H1 (cell line): Measurements from ENCODE around the gene COL25A1. TPM values are rescaled to one million over a fixed set of nuclear protein-coding genes. Genes with fewer than 3 reads are reported as not detected.

Experiments
- CTCF ChIA-PET: fragments of 300-600 bp; sonication (Branson Sonifier 250); formaldehyde crosslinking; loops from one replicate; lab custom pipeline; 2021; ENCODE audit not compliant: partially characterized antibody; lab: Charles Lee
- POLR2A ChIA-PET: fragments of 300-600 bp; sonication (Branson Sonifier 250); formaldehyde crosslinking; loops from one replicate; lab custom pipeline; 2021; ENCODE audit warnings: inconsistent platforms; ENCODE audit not compliant: partially characterized antibody; lab: Charles Lee
- DNase-seq, 2 experiments: peaks; one replicate each; pipeline versions ENCODE4 v3.0.0 to v3.0.0-alpha.2; 2010 to 2022; ENCODE audit warnings: low spot score in 2 of 2, low read depth in 1 of 2, mixed read lengths in 1 of 2
- FAIRE-seq: peaks from 2 replicates; lab custom pipeline; 2011; peaks lifted over from hg19 to GRCh38; lab: Jason Lieb, UNC
- H2AFZ ChIP-seq: 2 replicates; pipeline ENCODE4 v1.8.1; 2012; ENCODE audit warnings: low read length, inconsistent platforms
- H2AK5ac ChIP-seq: 2 replicates; pipeline ENCODE4 v1.6.1; 2013; ENCODE audit warnings: low read depth, low read length
- H2BK120ac ChIP-seq: replicated peaks from 2 replicates; pipeline ENCODE3; 2013; ENCODE audit warnings: low read depth, low read length, inconsistent platforms
- H2BK12ac ChIP-seq: 2 replicates; pipeline ENCODE4 v1.6.1; 2013; ENCODE audit warnings: low read depth, low read length
- H2BK15ac ChIP-seq: 2 replicates; pipeline ENCODE4 v1.6.1; 2013; ENCODE audit warnings: low read length
- H2BK20ac ChIP-seq: 2 replicates; pipeline ENCODE4 v1.6.1; 2013; ENCODE audit warnings: low read length
- H2BK5ac ChIP-seq: 2 replicates; pipeline ENCODE4 v1.6.1; 2013; ENCODE audit warnings: low read depth, low read length
- H3K14ac ChIP-seq: 2 replicates; pipeline ENCODE4 v1.6.1; 2013; ENCODE audit warnings: inconsistent platforms; ENCODE audit not compliant: insufficient read length
- H3K18ac ChIP-seq: 2 replicates; pipeline ENCODE4 v1.6.1; 2013; ENCODE audit warnings: low read length; ENCODE audit errors: extremely low read depth
- H3K23ac ChIP-seq: 2 replicates; pipeline ENCODE4 v1.6.1; 2013; ENCODE audit warnings: inconsistent platforms; ENCODE audit not compliant: insufficient read length
- H3K23me2 ChIP-seq: 2 replicates; pipeline ENCODE4 v1.6.1; 2013; ENCODE audit warnings: low read depth, low read length
- H3K27ac ChIP-seq: 2 replicates; pipeline ENCODE4 v1.6.1; 2011; ENCODE audit warnings: low read depth, low read length, inconsistent platforms
- H3K27me3 ChIP-seq, 4 experiments: replicated peaks in 1 of 4; 1 replicate in 1 of 4; 2 replicates in 3 of 4; pipeline versions ENCODE4 v1.6.1 to v1.8.1; 2011 to 2013; ENCODE audit warnings: low read length in 3 of 4, mild to moderate bottlenecking in 3 of 4, inconsistent platforms in 2 of 4, mixed read lengths in 2 of 4, moderate library complexity in 1 of 4; ENCODE audit not compliant: control insufficient read depth in 3 of 4, insufficient read depth in 3 of 4; ENCODE audit errors: extremely low read depth in 1 of 4
- H3K36me3 ChIP-seq, 4 experiments: 2 replicates each; pipeline versions ENCODE4 v1.6.1 to v1.8.1; 2011 to 2013; ENCODE audit warnings: mild to moderate bottlenecking in 4 of 4, low read length in 3 of 4, moderate library complexity in 2 of 4, control low read depth in 1 of 4, inconsistent platforms in 1 of 4; ENCODE audit not compliant: insufficient read depth in 4 of 4, control insufficient read depth in 2 of 4
- H3K4ac ChIP-seq: replicated peaks from 2 replicates; pipeline ENCODE3; 2013; ENCODE audit warnings: low read length, low read depth, mixed read lengths, inconsistent platforms; ENCODE audit not compliant: insufficient read length
- H3K4me1 ChIP-seq, 4 experiments: replicated peaks in 1 of 4; 1 replicate in 1 of 4; 2 replicates in 3 of 4; pipeline versions ENCODE4 v1.6.1 to v1.8.1; 2011 to 2013; ENCODE audit warnings: low read length in 3 of 4, inconsistent platforms in 2 of 4, mixed read lengths in 1 of 4; ENCODE audit not compliant: insufficient read depth in 4 of 4, control insufficient read depth in 3 of 4
- H3K4me2 ChIP-seq, 2 experiments: 2 replicates each; pipeline versions ENCODE4 v1.6.1 to v1.8.1; 2011 to 2013; ENCODE audit warnings: low read depth in 2 of 2, low read length in 2 of 2, control low read depth in 1 of 2, inconsistent platforms in 1 of 2, mild to moderate bottlenecking in 1 of 2; ENCODE audit not compliant: insufficient read depth in 1 of 2
- H3K4me3 ChIP-seq, 4 experiments: fragments of 200-600, 300-600 bp in 1 of 4; sonication (generic), shearing (Covaris generic), sonication (Bioruptor Twin) in 1 of 4; 2 replicates each; pipeline versions ENCODE4 v1.5.1 to v1.8.1; 2011 to 2016; ENCODE audit warnings: low read length in 4 of 4, low read depth in 3 of 4, control low read depth in 2 of 4, inconsistent platforms in 2 of 4, mild to moderate bottlenecking in 2 of 4, mixed read lengths in 1 of 4, moderate library complexity in 1 of 4; ENCODE audit not compliant: insufficient read depth in 2 of 4; ENCODE audit errors: extremely low read depth in 1 of 4
- H3K56ac ChIP-seq: replicated peaks from 2 replicates; pipeline ENCODE3; 2013; ENCODE audit warnings: low read depth, mild to moderate bottlenecking, mixed read lengths, low read length, inconsistent platforms; ENCODE audit not compliant: insufficient read length
- H3K79me1 ChIP-seq: 2 replicates; pipeline ENCODE4 v1.6.1; 2013; ENCODE audit warnings: low read depth, low read length, control low read depth
- H3K79me2 ChIP-seq, 2 experiments: 2 replicates each; pipeline versions ENCODE4 v1.6.1 to v1.8.1; 2012 to 2013; ENCODE audit warnings: low read length in 2 of 2, mild to moderate bottlenecking in 2 of 2, inconsistent platforms in 1 of 2; ENCODE audit not compliant: insufficient read depth in 2 of 2, control insufficient read depth in 1 of 2
- H3K9ac ChIP-seq, 4 experiments: replicated peaks in 1 of 4; 1 replicate in 1 of 4; 2 replicates in 3 of 4; pipeline versions ENCODE4 v1.6.1 to v1.8.1; 2011 to 2013; ENCODE audit warnings: low read depth in 3 of 4, low read length in 3 of 4, control low read depth in 2 of 4, mild to moderate bottlenecking in 2 of 4, moderate library complexity in 2 of 4, inconsistent platforms in 1 of 4; ENCODE audit errors: extremely low read depth in 1 of 4
- H3K9me3 ChIP-seq, 2 experiments: 2 replicates each; pipeline versions ENCODE4 v1.6.1 to v1.8.1; 2012 to 2013; ENCODE audit warnings: mild to moderate bottlenecking in 2 of 2, moderate library complexity in 2 of 2, control low read depth in 1 of 2, inconsistent platforms in 1 of 2, low read depth in 1 of 2, low read length in 1 of 2, mixed read lengths in 1 of 2; ENCODE audit not compliant: insufficient read depth in 2 of 2
- H4K20me1 ChIP-seq, 2 experiments: replicated peaks in 1 of 2; 2 replicates each; pipeline versions ENCODE3 to v1.8.1; 2011 to 2013; ENCODE audit warnings: inconsistent platforms in 2 of 2, low read length in 2 of 2, mild to moderate bottlenecking in 1 of 2; ENCODE audit not compliant: insufficient read depth in 2 of 2, control insufficient read depth in 1 of 2
- H4K5ac ChIP-seq: 2 replicates; pipeline ENCODE4 v1.6.1; 2013; ENCODE audit warnings: low read length, low read depth, mixed read lengths, inconsistent platforms; ENCODE audit not compliant: insufficient read length
- H4K8ac ChIP-seq: 2 replicates; pipeline ENCODE4 v1.8.0; 2013; ENCODE audit warnings: mild to moderate bottlenecking, moderate library complexity, low read length, inconsistent platforms; ENCODE audit not compliant: insufficient read depth; ENCODE audit errors: extremely low read depth
- H4K91ac ChIP-seq: replicated peaks from 2 replicates; pipeline ENCODE3; 2013; ENCODE audit warnings: low read length, mixed read lengths, inconsistent platforms; ENCODE audit not compliant: insufficient read length
- GABPA ChIP-seq: IDR thresholded peaks from 2 replicates; pipeline ENCODE4 v1.6.1; 2011; ENCODE audit warnings: mild to moderate bottlenecking, low read length, moderate library complexity, borderline replicate concordance; ENCODE audit not compliant: insufficient read depth
- POLR2A ChIP-seq, 2 experiments: IDR thresholded peaks; 1 replicate in 1 of 2; 2 replicates in 1 of 2; pipeline ENCODE4 v1.6.1; 2011; ENCODE audit warnings: low read depth in 2 of 2, low read length in 2 of 2, mild to moderate bottlenecking in 2 of 2; ENCODE audit errors: control extremely low read depth in 1 of 2
- RFX5 ChIP-seq: IDR thresholded peaks from 2 replicates; pipeline ENCODE4 v1.6.1; 2011; ENCODE audit warnings: low read depth, low read length, improper control_type of control experiment, borderline replicate concordance
- SIRT6 ChIP-seq: IDR thresholded peaks from one replicate; pipeline ENCODE4 v1.7.1; 2012; ENCODE audit warnings: low read length, inconsistent platforms
- SP1 ChIP-seq: IDR thresholded peaks from 2 replicates; pipeline ENCODE4 v1.6.1; 2011; ENCODE audit warnings: low read depth, low read length
- SRF ChIP-seq: IDR thresholded peaks from 2 replicates; pipeline ENCODE4 v1.6.1; 2011; ENCODE audit warnings: mild to moderate bottlenecking, low read depth, low read length, moderate library complexity
- TEAD4 ChIP-seq: IDR thresholded peaks from 2 replicates; pipeline ENCODE4 v1.6.1; 2012; ENCODE audit warnings: low read depth, low read length, inconsistent platforms, mixed read lengths
- YY1 ChIP-seq: IDR thresholded peaks from 2 replicates; pipeline ENCODE4 v1.6.1; 2011; ENCODE audit warnings: low read depth, mild to moderate bottlenecking, low read length
- WGBS, 2 experiments: shearing (Covaris generic) in 1 of 2; methylation state at CpG; one replicate each; pipeline versions ENCODE4 v1.1.6 to v1.1.7; 2013 to 2015; ENCODE audit warnings: low lambda C conversion rate in 2 of 2, mixed read lengths in 2 of 2, inconsistent platforms in 1 of 2, low coverage in 1 of 2, missing lambda C conversion rate in 1 of 2; ENCODE audit not compliant: insufficient replicate concordance in 2 of 2, insufficient coverage in 1 of 2, insufficient read length in 1 of 2; ENCODE audit errors: extremely low coverage in 1 of 2, missing lambda C conversion rate in 1 of 2; 5-methylcytosine and 5-hydroxymethylcytosine counted together
- polyA plus RNA-seq, 7 experiments: library from polyadenylated mRNA; depleted of rRNA in 3 of 7; stranded (reverse) in 5 of 7; unstranded in 2 of 7; fragments of >200 nt in 5 of 7; fragments of 200-250 nt in 2 of 7; gene quantifications; 1 replicate in 5 of 7; 2 replicates in 1 of 7; 4 replicates in 1 of 7; pipeline versions ENCODE4 v1.2.1 to v1.2.3, GENCODE V29; 2011 to 2013; ENCODE audit warnings: missing spikeins in 2 of 7, mixed read lengths in 2 of 7
- total RNA-seq: library from RNA; stranded (reverse); fragmentation: NEBNext Ultra II Directional; extraction: Animal tissue kit (Norgen Biotek cat#: 25700); gene quantifications from 2 replicates; pipeline ENCODE4 v1.2.1, GENCODE V29; 2021
- TF ChIP-seq, protein P1 (sequence below), 3 experiments: IDR thresholded peaks; 1 replicate in 2 of 3; 2 replicates in 1 of 3; pipeline versions ENCODE4 v1.5.1 to v1.6.1; 2011; ENCODE audit warnings: low read length in 3 of 3, mild to moderate bottlenecking in 3 of 3, inconsistent platforms in 2 of 3, low read depth in 1 of 3, moderate library complexity in 1 of 3; ENCODE audit not compliant: insufficient read depth in 1 of 3; ENCODE audit errors: control extremely low read depth in 1 of 3
- TF ChIP-seq, protein P2 (sequence below): IDR thresholded peaks from 2 replicates; pipeline ENCODE4 v1.6.1; 2012; ENCODE audit warnings: low read length, inconsistent platforms

Gene COL25A1
- total and polyA plus RNA-seq, 2 of the 8 experiments (the other 6 are each of a cell fraction or from before 2014, with no cell fraction given), result 1.1 to 8.3 TPM

DNA sequence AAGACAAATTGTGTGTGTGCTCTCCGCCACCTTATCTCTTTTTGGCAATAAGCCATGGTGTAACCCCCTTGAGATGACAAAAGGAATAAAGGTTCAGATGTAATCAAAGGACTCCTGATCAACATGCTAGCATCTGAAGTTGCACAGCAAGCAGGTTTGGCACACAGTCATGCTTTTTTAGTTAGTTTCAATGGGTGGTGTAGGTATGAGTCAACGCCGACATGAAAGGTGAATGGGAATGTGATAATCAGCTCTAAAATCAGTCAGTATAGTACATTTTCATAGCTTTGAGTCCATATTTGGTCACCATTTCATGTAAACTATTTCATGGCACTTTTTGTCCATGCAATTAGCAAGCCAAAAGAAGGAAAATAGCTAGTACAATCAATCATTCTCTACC, 489.2 kb downstream of the COL25A1 start:
- Histone ChIP-seq H4K91ac (no peak overlapping the region), H3K14ac (no peak overlapping the region), H2BK12ac (no peak overlapping the region), H3K4me3 (no peak overlapping the region), H3K4me2 (no peak overlapping the region), H4K8ac (no peak overlapping the region), H3K79me1 (no peaks in the 10 kb centered on the region), H3K18ac (no peak overlapping the region), H3K56ac (no peak overlapping the region), H3K79me2 (no peaks in the 10 kb centered on the region), H3K9me3 (no peaks in the 10 kb centered on the region), H3K27me3 (no peaks in the 10 kb centered on the region), H4K5ac (no peak overlapping the region), H2BK15ac (no peak overlapping the region), H3K23ac (no peak overlapping the region), H4K20me1 (no peaks in the 10 kb centered on the region), H3K4me1 (no peaks in the 10 kb centered on the region), H2AK5ac (no peak overlapping the region), H3K9ac (no peak overlapping the region), H3K23me2 (no peaks in the 10 kb centered on the region), H3K27ac (no peak overlapping the region), H3K36me3 (no peaks in the 10 kb centered on the region), H2BK120ac (no peak overlapping the region), H2AFZ (no peak overlapping the region), H2BK20ac (no peak overlapping the region), H2BK5ac (no peak overlapping the region), H3K4ac (no peak overlapping the region)
- ChIA-PET CTCF (no interaction called here), POLR2A (no interaction called here)
- DNase-seq, result no peak
- FAIRE-seq, result no peak
- 92% methylated on average over 3 of the region's 3 CpGs; no CpG with 5 or more reads in 1 of the 2 experiments for WGBS, 2 experiments
- TF ChIP-seq POLR2A (IDR thresholded peaks at IDR 0.05; ENCODE audit: control extremely low read depth in 1 of 2, low read depth in 2 of 2, low read length in 2 of 2) (no peak), SRF (no peak), RFX5 (no peak), GABPA (no peak), TEAD4 (no peak), SIRT6 (no peak), SP1 (no peak), YY1 (no peak)
- TF ChIP-seq, protein P1, sequence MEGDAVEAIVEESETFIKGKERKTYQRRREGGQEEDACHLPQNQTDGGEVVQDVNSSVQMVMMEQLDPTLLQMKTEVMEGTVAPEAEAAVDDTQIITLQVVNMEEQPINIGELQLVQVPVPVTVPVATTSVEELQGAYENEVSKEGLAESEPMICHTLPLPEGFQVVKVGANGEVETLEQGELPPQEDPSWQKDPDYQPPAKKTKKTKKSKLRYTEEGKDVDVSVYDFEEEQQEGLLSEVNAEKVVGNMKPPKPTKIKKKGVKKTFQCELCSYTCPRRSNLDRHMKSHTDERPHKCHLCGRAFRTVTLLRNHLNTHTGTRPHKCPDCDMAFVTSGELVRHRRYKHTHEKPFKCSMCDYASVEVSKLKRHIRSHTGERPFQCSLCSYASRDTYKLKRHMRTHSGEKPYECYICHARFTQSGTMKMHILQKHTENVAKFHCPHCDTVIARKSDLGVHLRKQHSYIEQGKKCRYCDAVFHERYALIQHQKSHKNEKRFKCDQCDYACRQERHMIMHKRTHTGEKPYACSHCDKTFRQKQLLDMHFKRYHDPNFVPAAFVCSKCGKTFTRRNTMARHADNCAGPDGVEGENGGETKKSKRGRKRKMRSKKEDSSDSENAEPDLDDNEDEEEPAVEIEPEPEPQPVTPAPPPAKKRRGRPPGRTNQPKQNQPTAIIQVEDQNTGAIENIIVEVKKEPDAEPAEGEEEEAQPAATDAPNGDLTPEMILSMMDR (IDR thresholded peaks at IDR 0.05; ENCODE audit: control extremely low read depth in 1 of 3, insufficient read depth in 1 of 3, low read depth in 1 of 3, low read length in 3 of 3), result no peak
- TF ChIP-seq, protein P2, sequence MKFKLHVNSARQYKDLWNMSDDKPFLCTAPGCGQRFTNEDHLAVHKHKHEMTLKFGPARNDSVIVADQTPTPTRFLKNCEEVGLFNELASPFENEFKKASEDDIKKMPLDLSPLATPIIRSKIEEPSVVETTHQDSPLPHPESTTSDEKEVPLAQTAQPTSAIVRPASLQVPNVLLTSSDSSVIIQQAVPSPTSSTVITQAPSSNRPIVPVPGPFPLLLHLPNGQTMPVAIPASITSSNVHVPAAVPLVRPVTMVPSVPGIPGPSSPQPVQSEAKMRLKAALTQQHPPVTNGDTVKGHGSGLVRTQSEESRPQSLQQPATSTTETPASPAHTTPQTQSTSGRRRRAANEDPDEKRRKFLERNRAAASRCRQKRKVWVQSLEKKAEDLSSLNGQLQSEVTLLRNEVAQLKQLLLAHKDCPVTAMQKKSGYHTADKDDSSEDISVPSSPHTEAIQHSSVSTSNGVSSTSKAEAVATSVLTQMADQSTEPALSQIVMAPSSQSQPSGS, result no peak
